ENCODE data around the gene P2RY1. TPM values are rescaled to one million over a fixed set of nuclear protein-coding genes. Genes with fewer than 3 reads are reported as not detected.

Gene P2RY1
- total and polyA plus RNA-seq, 9 of the 15 experiments (the other 6 are each of a cell fraction or from before 2014, with no cell fraction given): 6.0 to 27.9 (median 18.4) TPM

- TF ChIP-seq, protein P1, sequence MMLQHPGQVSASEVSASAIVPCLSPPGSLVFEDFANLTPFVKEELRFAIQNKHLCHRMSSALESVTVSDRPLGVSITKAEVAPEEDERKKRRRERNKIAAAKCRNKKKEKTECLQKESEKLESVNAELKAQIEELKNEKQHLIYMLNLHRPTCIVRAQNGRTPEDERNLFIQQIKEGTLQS (IDR thresholded peaks at IDR 0.05): peak; percentile 78
- TF ChIP-seq, protein P1 (CRISPR knock-in tag; conservative IDR thresholded peaks at IDR 0.05): no peak; the same call in 1 of the 2 replicates
- TF ChIP-seq CREM (IDR thresholded peaks at IDR 0.05; ENCODE audit: low read depth) (peak; percentile 30; the same call in 1 of the 2 replicates), NEUROD1 (IDR thresholded peaks at IDR 0.05; ENCODE audit: borderline replicate concordance, low read depth, low read length, partially characterized antibody) (no peak), MITF (IDR thresholded peaks at IDR 0.05) (0 out of 2 replicates have a peak, but pooled peaks have one; percentile 22), RCOR1 (IDR thresholded peaks at IDR 0.05; ENCODE audit: borderline replicate concordance in 1 of 2, low read depth in 2 of 2, low read length in 2 of 2) (peak in 1 of 2 experiments; percentile 95; a peak in 3 of 4 replicates), BACH1 (tag; IDR thresholded peaks at IDR 0.05) (peak; percentile 80), SAFB2 (IDR thresholded peaks at IDR 0.05; ENCODE audit: borderline replicate concordance, low read depth, low read length, severe bottlenecking) (no peak), RAD21 (CRISPR knock-in tag; conservative IDR thresholded peaks at IDR 0.05 in 1 of 2, IDR thresholded peaks at IDR 0.05 in 1 of 2) (peak in 1 of 2 experiments; percentile 2; a peak in 1 of 4 replicates), ZBTB43 (CRISPR knock-in tag; IDR thresholded peaks at IDR 0.05) (no peak), CEBPG (CRISPR knock-in tag; IDR thresholded peaks at IDR 0.05) (no peak), CEBPG (tag; conservative IDR thresholded peaks at IDR 0.05 in 1 of 2, IDR thresholded peaks at IDR 0.05 in 1 of 2) (peak; percentile 44 to 72; a peak in 2 of 4 replicates), EP300 (IDR thresholded peaks at IDR 0.05; ENCODE audit: low read length) (peak; percentile 25), C11orf30 (IDR thresholded peaks at IDR 0.05; ENCODE audit: low read depth) (peak; percentile 93), SOX6 (IDR thresholded peaks at IDR 0.05) (peak; percentile 61), MAFF (IDR thresholded peaks at IDR 0.05; ENCODE audit: low read length) (peak; percentile 79), ZNF766 (CRISPR knock-in tag; conservative IDR thresholded peaks at IDR 0.05) (peak; percentile 41; the same call in 1 of the 2 replicates), ZNF584 (CRISPR knock-in tag; IDR thresholded peaks at IDR 0.05; ENCODE audit: low read depth) (no peak), TBL1XR1 (IDR thresholded peaks at IDR 0.05; ENCODE audit: low read length in 2 of 2) (peak in 1 of 2 experiments; percentile 67; a peak in 1 of 4 replicates), POU5F1 (IDR thresholded peaks at IDR 0.05; ENCODE audit: borderline replicate concordance, low read depth, low read length, partially characterized antibody) (no peak), ZEB2 (IDR thresholded peaks at IDR 0.05) (0 out of 2 replicates have a peak, but pooled peaks have one; percentile 16), MAFK (IDR thresholded peaks at IDR 0.05; ENCODE audit: low read length) (peak; percentile 80), IRF9 (tag; IDR thresholded peaks at IDR 0.05) (0 out of 2 replicates have a peak, but pooled peaks have one; percentile 14)
- TF ChIP-seq, protein P2, sequence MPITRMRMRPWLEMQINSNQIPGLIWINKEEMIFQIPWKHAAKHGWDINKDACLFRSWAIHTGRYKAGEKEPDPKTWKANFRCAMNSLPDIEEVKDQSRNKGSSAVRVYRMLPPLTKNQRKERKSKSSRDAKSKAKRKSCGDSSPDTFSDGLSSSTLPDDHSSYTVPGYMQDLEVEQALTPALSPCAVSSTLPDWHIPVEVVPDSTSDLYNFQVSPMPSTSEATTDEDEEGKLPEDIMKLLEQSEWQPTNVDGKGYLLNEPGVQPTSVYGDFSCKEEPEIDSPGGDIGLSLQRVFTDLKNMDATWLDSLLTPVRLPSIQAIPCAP (CRISPR knock-in tag; IDR thresholded peaks at IDR 0.05; ENCODE audit: borderline replicate concordance): no peak
Observed at GRCh38 chr3:152857082-152857481, 22.2 kb downstream of the P2RY1 start (continued).
